SK-N-SH (cell line): ENCODE results near the gene SCARF1. TPM values are rescaled to one million over a fixed set of nuclear protein-coding genes. Genes with fewer than 3 reads are reported as not detected.
A peak's percentile ranks its signal among the peaks of the same experiment; 100 is the strongest.

ENCODE experiments used
- CTCF ChIA-PET: fragments of 300-600, 350-600 bp; formaldehyde crosslinking; extraction: SDS; loops from one replicate; lab custom pipeline; 2021; lab: Yijun Ruan, JAX
- POLR2A ChIA-PET: fragments of 350-600 bp; sonication (Branson Sonifier 250); formaldehyde crosslinking; extraction: SDS; loops from one replicate; lab custom pipeline; 2020; ENCODE audit warnings: antibody characterized with exemption, inconsistent platforms; lab: Yijun Ruan, JAX
- DNase-seq: peaks from one replicate; pipeline ENCODE4 v3.0.0; 2012
- H2AFZ ChIP-seq: fragments of 200-600 bp; sonication (generic); 2 replicates; pipeline ENCODE4 v1.8.1; 2016; ENCODE audit warnings: antibody characterized with exemption, mild to moderate bottlenecking, low read depth
- H3F3A ChIP-seq: fragments of 200-600 bp; sonication (generic); replicated peaks from 2 replicates; pipeline ENCODE3; 2016; ENCODE audit warnings: antibody characterized with exemption, mild to moderate bottlenecking; ENCODE audit not compliant: insufficient read depth
- H3K27ac ChIP-seq, 2 experiments: fragments of 200-500 bp in 1 of 2; fragments of 200-600 bp in 1 of 2; sonication (Bioruptor generic) in 1 of 2; sonication (generic), shearing (Covaris generic) in 1 of 2; 2 replicates each; pipeline versions ENCODE4 v1.5.1 to v1.6.1; 2014 to 2016; ENCODE audit warnings: low read depth in 2 of 2, inconsistent platforms in 1 of 2, low read length in 1 of 2, mild to moderate bottlenecking in 1 of 2, mixed read lengths in 1 of 2
- H3K27me3 ChIP-seq: fragments of 200-600 bp; sonication (generic), shearing (Covaris generic); 2 replicates; pipeline ENCODE4 v1.6.1; 2016; ENCODE audit warnings: mixed run types; ENCODE audit not compliant: insufficient read depth
- H3K36me3 ChIP-seq, 2 experiments: fragments of 200-500 bp in 1 of 2; fragments of 200-600 bp in 1 of 2; sonication (Bioruptor generic) in 1 of 2; sonication (generic) in 1 of 2; replicated peaks in 1 of 2; 2 replicates each; pipeline versions ENCODE3 to v1.5.1; 2014 to 2016; ENCODE audit warnings: low read length in 1 of 2, mild to moderate bottlenecking in 1 of 2; ENCODE audit not compliant: insufficient read depth in 2 of 2, control insufficient read depth in 1 of 2
- H3K4me1 ChIP-seq, 2 experiments: fragments of 200-500 bp in 1 of 2; fragments of 200-600 bp in 1 of 2; sonication (Bioruptor generic) in 1 of 2; sonication (generic), shearing (Covaris generic) in 1 of 2; 2 replicates each; pipeline versions ENCODE4 v1.5.1 to v1.6.1; 2014 to 2016; ENCODE audit warnings: low read depth in 1 of 2, low read length in 1 of 2, mixed run types in 1 of 2; ENCODE audit not compliant: insufficient read depth in 2 of 2, control insufficient read depth in 1 of 2
- H3K4me2 ChIP-seq: fragments of 200-600 bp; sonication (generic), shearing (Covaris generic); 2 replicates; pipeline ENCODE4 v1.6.1; 2017; ENCODE audit warnings: mixed run types
- H3K4me3 ChIP-seq, 2 experiments: fragments of 200-500 bp in 1 of 2; fragments of 200-600 bp in 1 of 2; sonication (Bioruptor generic) in 1 of 2; sonication (generic), shearing (Covaris generic) in 1 of 2; 2 replicates each; pipeline versions ENCODE4 v1.5.1 to v1.8.1; 2014 to 2016; ENCODE audit warnings: low read depth in 2 of 2, inconsistent platforms in 1 of 2, low read length in 1 of 2, mild to moderate bottlenecking in 1 of 2, mixed read lengths in 1 of 2, moderate library complexity in 1 of 2
- H3K79me2 ChIP-seq: fragments of 200-600 bp; sonication (generic); 2 replicates; pipeline ENCODE4 v1.8.1; 2017; ENCODE audit warnings: mild to moderate bottlenecking; ENCODE audit not compliant: insufficient read depth
- H3K9ac ChIP-seq: fragments of 200-600 bp; sonication (generic); 2 replicates; pipeline ENCODE4 v1.6.1; 2017; ENCODE audit warnings: mixed run types
- H3K9me2 ChIP-seq: fragments of 200-600 bp; sonication (generic); 2 replicates; pipeline ENCODE4 v1.6.1; 2017; ENCODE audit warnings: mixed run types
- H3K9me3 ChIP-seq: fragments of 200-600 bp; sonication (generic); 2 replicates; pipeline ENCODE4 v1.6.1; 2017; ENCODE audit warnings: mixed run types, mild to moderate bottlenecking, moderate library complexity
- H4K20me1 ChIP-seq: fragments of 200-600 bp; sonication (generic); 2 replicates; pipeline ENCODE4 v1.6.1; 2017; ENCODE audit warnings: mild to moderate bottlenecking, mixed run types; ENCODE audit not compliant: insufficient read depth
- CTCF ChIP-seq: fragments of 200-600 bp; sonication (generic); IDR thresholded peaks from 2 replicates; pipeline ENCODE4 v1.6.1; 2017; ENCODE audit warnings: antibody characterized with exemption, mild to moderate bottlenecking, moderate library complexity
- ELF1 ChIP-seq: IDR thresholded peaks from 2 replicates; pipeline ENCODE4 v1.4.0; 2012
- EP300 ChIP-seq, 2 experiments: IDR thresholded peaks; 2 replicates each; pipeline versions ENCODE4 v1.4.0 to v1.6.1; 2012; ENCODE audit warnings: borderline replicate concordance in 1 of 2, low read depth in 1 of 2, low read length in 1 of 2
- EZH2phosphoT487 ChIP-seq: fragments of 200-600 bp; sonication (generic); IDR thresholded peaks from 2 replicates; pipeline ENCODE4 v1.6.1; 2017; ENCODE audit warnings: low read depth, mixed run types, mild to moderate bottlenecking, antibody characterized with exemption, moderate library complexity, borderline replicate concordance
- JUND ChIP-seq: IDR thresholded peaks from 2 replicates; pipeline ENCODE4 v1.4.0; 2012
- NFIC ChIP-seq: IDR thresholded peaks from 2 replicates; pipeline ENCODE4 v1.4.0; 2012; ENCODE audit warnings: borderline replicate concordance
- REST ChIP-seq: IDR thresholded peaks from 2 replicates; pipeline ENCODE4 v1.6.1; 2012; ENCODE audit warnings: mild to moderate bottlenecking, low read depth, low read length, moderate library complexity
- SMC3 ChIP-seq: IDR thresholded peaks from 2 replicates; pipeline ENCODE4 v1.6.1; 2012; ENCODE audit warnings: low read depth, low read length, improper control_type of control experiment
- TCF12 ChIP-seq: IDR thresholded peaks from 2 replicates; pipeline ENCODE4 v1.4.0; 2012
- YY1 ChIP-seq: IDR thresholded peaks from 2 replicates; pipeline ENCODE4 v1.4.0; 2012; ENCODE audit warnings: low read depth, mild to moderate bottlenecking
- WGBS: methylation state at CpG from one replicate; pipeline ENCODE4 v1.1.6; 2017; ENCODE audit warnings: low lambda C conversion rate; 5-methylcytosine and 5-hydroxymethylcytosine counted together
- polyA plus RNA-seq, 3 experiments: library from polyadenylated mRNA; depleted of rRNA; stranded (reverse); fragments of >200 nt; gene quantifications; 2 replicates each; pipeline ENCODE4 v1.2.3, GENCODE V29; 2012
- TF ChIP-seq, protein P1 (sequence below): IDR thresholded peaks from 2 replicates; pipeline ENCODE4; 2012
- TF ChIP-seq, protein P2 (sequence below): fragments of 150-350 bp; IDR thresholded peaks from 2 replicates; pipeline ENCODE4 v1.6.1; 2016; ENCODE audit warnings: mild to moderate bottlenecking, low read depth, low read length

The SCARF1 gene
- polyA plus RNA-seq, 1 of the 3 experiments (the other 2 are of a cell fraction), result 0.39 TPM

GRCh38 chr17:1640329-1641064 is 5.0 kb downstream of the SCARF1 start:
- POLR2A ChIA-PET, result no interaction called here

GRCh38 chr17:1639549-1640180 is 5.9 kb downstream of the SCARF1 start:
- H3K36me3 ChIP-seq, result no peaks in the 10 kb centered on the region
- peaks cover 5% of the 10 kb centered on the region for H3F3A ChIP-seq
- no peak overlapping the region for H3K4me2 ChIP-seq
- ChIA-PET CTCF (interaction anchor here (0.9 to 3.5 kb wide), 4 partner anchors 9 to 66 kb away, joined by 3 to 18 read pairs (median 12); partner anchors contain the start of genes RILP and SLC43A2), POLR2A (no interaction called here)
- no peaks in the 10 kb centered on the region for H4K20me1 ChIP-seq
- 84% methylated on average over 5 of the region's 11 CpGs for WGBS
- H3K4me1 ChIP-seq, result peaks cover 9 to 24% of the 10 kb centered on the region in 2 experiments; a peak in 2 of 4 replicates
- no peak overlapping the region for H3K27ac ChIP-seq
- no peaks in the 10 kb centered on the region for H3K9me2 ChIP-seq
- no peaks in the 10 kb centered on the region for H3K27me3 ChIP-seq
- no peak overlapping the region for H2AFZ ChIP-seq
- H3K9me3 ChIP-seq, result no peaks in the 10 kb centered on the region
- peak; percentile 50 for DNase-seq
- H3K9ac ChIP-seq, result no peak overlapping the region
- no peak overlapping the region for H3K4me3 ChIP-seq
- H3K79me2 ChIP-seq, result no peaks in the 10 kb centered on the region
- TF ChIP-seq JUND (no peak), CTCF (no peak), YY1 (no peak), ELF1 (no peak), TCF12 (no peak), EZH2phosphoT487 (no peak), REST (no peak), NFIC (no peak)
- TF ChIP-seq, protein P1, sequence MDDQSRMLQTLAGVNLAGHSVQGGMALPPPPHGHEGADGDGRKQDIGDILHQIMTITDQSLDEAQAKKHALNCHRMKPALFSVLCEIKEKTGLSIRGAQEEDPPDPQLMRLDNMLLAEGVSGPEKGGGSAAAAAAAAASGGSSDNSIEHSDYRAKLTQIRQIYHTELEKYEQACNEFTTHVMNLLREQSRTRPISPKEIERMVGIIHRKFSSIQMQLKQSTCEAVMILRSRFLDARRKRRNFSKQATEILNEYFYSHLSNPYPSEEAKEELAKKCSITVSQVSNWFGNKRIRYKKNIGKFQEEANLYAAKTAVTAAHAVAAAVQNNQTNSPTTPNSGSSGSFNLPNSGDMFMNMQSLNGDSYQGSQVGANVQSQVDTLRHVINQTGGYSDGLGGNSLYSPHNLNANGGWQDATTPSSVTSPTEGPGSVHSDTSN, result no peak
- TF ChIP-seq, protein P2, sequence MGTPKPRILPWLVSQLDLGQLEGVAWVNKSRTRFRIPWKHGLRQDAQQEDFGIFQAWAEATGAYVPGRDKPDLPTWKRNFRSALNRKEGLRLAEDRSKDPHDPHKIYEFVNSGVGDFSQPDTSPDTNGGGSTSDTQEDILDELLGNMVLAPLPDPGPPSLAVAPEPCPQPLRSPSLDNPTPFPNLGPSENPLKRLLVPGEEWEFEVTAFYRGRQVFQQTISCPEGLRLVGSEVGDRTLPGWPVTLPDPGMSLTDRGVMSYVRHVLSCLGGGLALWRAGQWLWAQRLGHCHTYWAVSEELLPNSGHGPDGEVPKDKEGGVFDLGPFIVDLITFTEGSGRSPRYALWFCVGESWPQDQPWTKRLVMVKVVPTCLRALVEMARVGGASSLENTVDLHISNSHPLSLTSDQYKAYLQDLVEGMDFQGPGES, result no peak

More at GRCh38 chr17:1640329-1641064, 5.0 kb downstream of the SCARF1 start:
- TF ChIP-seq EP300 (IDR thresholded peaks at IDR 0.05; ENCODE audit: borderline replicate concordance in 1 of 2, low read depth in 1 of 2, low read length in 1 of 2) (no peak), SMC3 (no peak), CTCF (no peak)
- 73% methylated on average over 17 of the region's 23 CpGs for WGBS
- Histone ChIP-seq H3K27ac (peak overlapping the region in 1 of 2 experiments; percentile 8; a peak in 1 of 4 replicates), H3K9ac (no peak overlapping the region), H3K36me3 (no peaks in the 10 kb centered on the region), H3K9me3 (no peaks in the 10 kb centered on the region), H3F3A (peaks cover 5% of the 10 kb centered on the region), H2AFZ (no peak overlapping the region), H3K27me3 (no peaks in the 10 kb centered on the region), H3K9me2 (no peaks in the 10 kb centered on the region), H3K4me2 (no peak overlapping the region), H3K4me3 (no peak overlapping the region), H4K20me1 (no peaks in the 10 kb centered on the region), H3K79me2 (no peaks in the 10 kb centered on the region), H3K4me1 (peaks cover 13 to 24% of the 10 kb centered on the region in 2 experiments; a peak in 2 of 4 replicates)
- peak; percentile 28 for DNase-seq
- CTCF ChIA-PET, result interaction anchor here (0.9 to 3.5 kb wide), 4 partner anchors 9 to 67 kb away, joined by 3 to 18 read pairs (median 12); partner anchors contain the start of genes RILP and SLC43A2
